ENCODE results near the gene SKA2. TPM values are rescaled to one million over a fixed set of nuclear protein-coding genes. Genes with fewer than 3 reads are reported as not detected.
"Not testable (repeated sequence)": the region's sequence is repeated elsewhere in the genome, so short reads cannot be mapped to it uniquely, and the experiment has no call there.

SKA2 gene
- total RNA-seq, 1 donor from 2014 or later, result 82.3 TPM

GRCh38 chr17:59105852-59106462 lies 49.0 kb downstream of the SKA2 start:
- intact Hi-C loops (cut with micrococcal nuclease), result loop anchor here (1.0 to 10.0 kb wide), 14 partner anchors 49 to 1571 kb away; partner anchors contain the start of genes BCAS3, CLTC, DHX40 and GDPD1

- intact Hi-C loops (cut with micrococcal nuclease), result loop anchor here (10.0 kb wide), 1 partner anchor 1294 kb away; the partner anchor contains the start of gene USP32
These were observed 53.8 kb downstream of the SKA2 start for GRCh38 chr17:59101178-59101577.

- intact Hi-C loops (cut with micrococcal nuclease), result no loop called here
These were observed 57.1 kb downstream of the SKA2 start for GRCh38 chr17:59097876-59098275.

GRCh38 chr17:59094861-59095530 lies 60.0 kb downstream of the SKA2 start:
- intact Hi-C loops (cut with micrococcal nuclease), result no loop called here

- intact Hi-C loops (cut with micrococcal nuclease), result no loop called here
These were observed 61.2 kb downstream of the SKA2 start for GRCh38 chr17:59093702-59094231.

- intact Hi-C loops (cut with micrococcal nuclease), result no loop called here
These were observed 61.8 kb downstream of the SKA2 start for GRCh38 chr17:59093145-59093701.

- intact Hi-C loops (cut with micrococcal nuclease), result not testable (repeated sequence)
These were observed 64.4 kb downstream of the SKA2 start for GRCh38 chr17:59090593-59090992.

GRCh38 chr17:59084154-59084553 lies 70.8 kb downstream of the SKA2 start:
- intact Hi-C loops (cut with micrococcal nuclease), result no loop called here

- intact Hi-C loops (cut with micrococcal nuclease), result no loop called here
These were observed 80.5 kb downstream of the SKA2 start for GRCh38 chr17:59074494-59074893.

- intact Hi-C loops (cut with micrococcal nuclease), result no loop called here
These were observed 81.0 kb downstream of the SKA2 start for GRCh38 chr17:59073972-59074371.

- intact Hi-C loops (cut with micrococcal nuclease), result no loop called here
These were observed 85.1 kb downstream of the SKA2 start for GRCh38 chr17:59069856-59070255.

GRCh38 chr17:59067756-59068155 lies 87.2 kb downstream of the SKA2 start:
- intact Hi-C loops (cut with micrococcal nuclease), result no loop called here

GRCh38 chr17:59067340-59067739 lies 87.6 kb downstream of the SKA2 start:
- intact Hi-C loops (cut with micrococcal nuclease), result no loop called here

GRCh38 chr17:59062509-59062908 lies 92.5 kb downstream of the SKA2 start:
- intact Hi-C loops (cut with micrococcal nuclease), result no loop called here

Other genes with a start within 250 kb of the SKA2 start
- gene TRIM37, start 48.3 kb downstream of the SKA2 start, total RNA-seq, result 24.9 and 26.3 TPM in 2 replicates
- 40.6 and 48.8 TPM in 2 replicates for gene PRR11, start 560 bp upstream of the SKA2 start, total RNA-seq
- 21.3 and 21.7 TPM in 2 replicates for gene SMG8, start 54.8 kb upstream of the SKA2 start, total RNA-seq
- gene GDPD1, start 65.3 kb upstream of the SKA2 start, total RNA-seq, result 2.1 and 2.5 TPM in 2 replicates
- gene YPEL2, start 176.5 kb upstream of the SKA2 start, total RNA-seq, result 7.9 and 10.4 TPM in 2 replicates